NCI-H1092 treated with DMSO at 0.1 percent for 48 hours (cell line): ENCODE measurements around the gene UIMC1.
"Not testable (repeated sequence)": the region's sequence is repeated elsewhere in the genome, so short reads cannot be mapped to it uniquely, and the experiment has no call there.

Source experiments
- DNase-seq: peaks from one replicate; lab custom pipeline; 2025; lab: John Stamatoyannopoulos, UW

Gene UIMC1

GRCh38 chr5:177008716-177009115 is 2.1 kb upstream of the UIMC1 start:
- no peak for DNase-seq

- no peak for DNase-seq
These were observed 837 bp downstream of the UIMC1 start for GRCh38 chr5:177005619-177006264.

- no peak for DNase-seq
These were observed 1.6 kb downstream of the UIMC1 start for GRCh38 chr5:177004961-177005360.

- DNase-seq, result no peak
These were observed 2.9 kb downstream of the UIMC1 start for GRCh38 chr5:177003649-177004048.

- DNase-seq, result not testable (repeated sequence)
These were observed 7.1 kb downstream of the UIMC1 start for GRCh38 chr5:176999526-176999925.

- DNase-seq, result no peak
These were observed 7.8 kb downstream of the UIMC1 start for GRCh38 chr5:176998828-176999227.

- no peak for DNase-seq
These were observed 9.8 kb downstream of the UIMC1 start for GRCh38 chr5:176996780-176997179.

- DNase-seq, result no peak
These were observed 10.4 kb downstream of the UIMC1 start for GRCh38 chr5:176995896-176996767.

- DNase-seq, result no peak
These were observed 11.5 kb downstream of the UIMC1 start for GRCh38 chr5:176995122-176995490.

- DNase-seq, result no peak
These were observed 12.0 kb downstream of the UIMC1 start for GRCh38 chr5:176994460-176995121.

- not testable (repeated sequence) for DNase-seq
These were observed 13.5 kb downstream of the UIMC1 start for GRCh38 chr5:176993081-176993480.

GRCh38 chr5:176987583-176987982 is 19.0 kb downstream of the UIMC1 start:
- DNase-seq, result no peak

- DNase-seq, result no peak
These were observed 20.3 kb downstream of the UIMC1 start for GRCh38 chr5:176986280-176986679.

- DNase-seq, result no peak
These were observed 21.1 kb downstream of the UIMC1 start for GRCh38 chr5:176985516-176985915.

- DNase-seq, result not testable (repeated sequence)
These were observed 22.4 kb downstream of the UIMC1 start for GRCh38 chr5:176984176-176984575.

- not testable (repeated sequence) for DNase-seq
These were observed 23.0 kb downstream of the UIMC1 start for GRCh38 chr5:176983593-176983992.

GRCh38 chr5:176983112-176983511 is 23.5 kb downstream of the UIMC1 start:
- not testable (repeated sequence) for DNase-seq

GRCh38 chr5:176980818-176981217 is 25.8 kb downstream of the UIMC1 start:
- DNase-seq, result no peak

GRCh38 chr5:176979669-176980068 is 26.9 kb downstream of the UIMC1 start:
- DNase-seq, result no peak

- no peak for DNase-seq
These were observed 40.9 kb downstream of the UIMC1 start for GRCh38 chr5:176965633-176966032.

GRCh38 chr5:176959051-176959450 is 47.5 kb downstream of the UIMC1 start:
- peak; percentile 14 for DNase-seq

- no peak for DNase-seq
These were observed 49.8 kb downstream of the UIMC1 start for GRCh38 chr5:176956756-176957155.

GRCh38 chr5:176955895-176956294 is 50.7 kb downstream of the UIMC1 start:
- no peak for DNase-seq
